Measurements from ENCODE around the gene OR6Y1.

DNA sequence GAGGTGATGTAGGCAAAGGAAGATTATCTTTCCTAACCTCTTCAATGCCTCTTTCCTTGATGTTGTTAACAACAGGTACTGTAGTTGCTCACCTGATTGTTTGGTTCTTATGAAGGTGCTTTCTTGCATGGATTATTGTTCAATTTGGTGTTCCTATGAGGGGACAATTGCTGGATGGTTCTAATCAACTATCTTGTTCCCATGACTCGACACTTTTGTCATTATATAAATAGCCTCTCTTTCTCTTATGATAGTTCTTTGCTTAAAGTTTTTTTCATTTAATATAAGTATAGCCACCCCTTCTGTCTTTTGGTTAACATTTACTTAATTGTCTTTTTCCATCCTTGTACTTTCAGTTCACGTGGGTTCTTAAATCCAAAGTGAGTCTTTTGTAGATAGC, 46.7 kb downstream of the OR6Y1 start:
- TF ChIP-seq, protein P1, sequence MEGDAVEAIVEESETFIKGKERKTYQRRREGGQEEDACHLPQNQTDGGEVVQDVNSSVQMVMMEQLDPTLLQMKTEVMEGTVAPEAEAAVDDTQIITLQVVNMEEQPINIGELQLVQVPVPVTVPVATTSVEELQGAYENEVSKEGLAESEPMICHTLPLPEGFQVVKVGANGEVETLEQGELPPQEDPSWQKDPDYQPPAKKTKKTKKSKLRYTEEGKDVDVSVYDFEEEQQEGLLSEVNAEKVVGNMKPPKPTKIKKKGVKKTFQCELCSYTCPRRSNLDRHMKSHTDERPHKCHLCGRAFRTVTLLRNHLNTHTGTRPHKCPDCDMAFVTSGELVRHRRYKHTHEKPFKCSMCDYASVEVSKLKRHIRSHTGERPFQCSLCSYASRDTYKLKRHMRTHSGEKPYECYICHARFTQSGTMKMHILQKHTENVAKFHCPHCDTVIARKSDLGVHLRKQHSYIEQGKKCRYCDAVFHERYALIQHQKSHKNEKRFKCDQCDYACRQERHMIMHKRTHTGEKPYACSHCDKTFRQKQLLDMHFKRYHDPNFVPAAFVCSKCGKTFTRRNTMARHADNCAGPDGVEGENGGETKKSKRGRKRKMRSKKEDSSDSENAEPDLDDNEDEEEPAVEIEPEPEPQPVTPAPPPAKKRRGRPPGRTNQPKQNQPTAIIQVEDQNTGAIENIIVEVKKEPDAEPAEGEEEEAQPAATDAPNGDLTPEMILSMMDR (conservative IDR thresholded peaks at IDR 0.05), result no peak
- TF ChIP-seq ZFX (IDR thresholded peaks at IDR 0.05), result no peak

Measured in C4-2B (cell line).